Brain microvascular endothelial cell (primary cell): ENCODE data around the gene OTOA.
"Not testable (repeated sequence)": the region's sequence is repeated elsewhere in the genome, so short reads cannot be mapped to it uniquely, and the experiment has no call there.

Source experiments
- DNase-seq: peaks from one replicate; pipeline ENCODE4 v3.0.0-alpha.2; 2020
- H3K27ac ChIP-seq: fragments of 250-450 bp; sonication (Bioruptor Pico); 2 replicates; pipeline ENCODE4 v1.5.1; 2020; ENCODE audit warnings: mild to moderate bottlenecking, moderate library complexity
- H3K27me3 ChIP-seq: fragments of 250-450 bp; sonication (Bioruptor Pico); replicated peaks from 2 replicates; pipeline ENCODE4 v1.5.1; 2020; ENCODE audit warnings: mild to moderate bottlenecking
- H3K36me3 ChIP-seq: fragments of 250-450 bp; sonication (Bioruptor Pico); replicated peaks from 2 replicates; pipeline ENCODE4 v1.5.1; 2020; ENCODE audit warnings: mild to moderate bottlenecking
- H3K4me3 ChIP-seq: 2 replicates; pipeline ENCODE4 v1.5.1; 2011; ENCODE audit warnings: low read depth, mild to moderate bottlenecking, control low read depth, low read length, moderate library complexity
- CTCF ChIP-seq: IDR thresholded peaks from 2 replicates; pipeline ENCODE4 v1.5.1; 2011; ENCODE audit warnings: low read depth, mild to moderate bottlenecking, moderate library complexity, low read length, control low read depth, inconsistent platforms; ENCODE audit errors: missing control alignments
- in situ Hi-C: cut with HindIII; loops from 2 replicates; pipeline ENCODE4 v1.10.0; 2017; ENCODE audit warnings: low sequenced_read_pairs, low pct_ligation_motif_present

The OTOA gene

GRCh38 chr16:21723532-21723931, 59.8 kb downstream of the OTOA start:
- no peak for TF ChIP-seq CTCF
- H3K36me3 ChIP-seq: no peaks in the 10 kb centered on the region
- in situ Hi-C loops: no loop called here
- H3K27ac ChIP-seq: no peak overlapping the region
- no peak for DNase-seq
- no peaks in the 10 kb centered on the region for H3K27me3 ChIP-seq
- H3K4me3 ChIP-seq: no peak overlapping the region

GRCh38 chr16:21727344-21727743, 63.6 kb downstream of the OTOA start:
- no peak for DNase-seq
- in situ Hi-C loops: no loop called here
- Histone ChIP-seq H3K27ac (no peak overlapping the region), H3K4me3 (no peak overlapping the region), H3K27me3 (no peaks in the 10 kb centered on the region), H3K36me3 (no peaks in the 10 kb centered on the region)
- no peak for TF ChIP-seq CTCF

- H3K27ac ChIP-seq, H3K36me3 ChIP-seq, in situ Hi-C loops, H3K4me3 ChIP-seq, H3K27me3 ChIP-seq, DNase-seq: not testable (repeated sequence)
These were observed 67.5 kb downstream of the OTOA start for GRCh38 chr16:21731233-21731632.

GRCh38 chr16:21740637-21741036, 76.9 kb downstream of the OTOA start:
- H3K4me3 ChIP-seq, in situ Hi-C loops, DNase-seq: not testable (repeated sequence)

GRCh38 chr16:21756192-21757079, 92.7 kb downstream of the OTOA start:
- H3K27me3 ChIP-seq, in situ Hi-C loops, H3K4me3 ChIP-seq, DNase-seq, H3K36me3 ChIP-seq, H3K27ac ChIP-seq: not testable (repeated sequence)

More at GRCh38 chr16:21740637-21741036, 76.9 kb downstream of the OTOA start:
- not testable (repeated sequence) for H3K27ac ChIP-seq, H3K27me3 ChIP-seq, H3K36me3 ChIP-seq

GRCh38 chr16:21757080-21757671, 93.4 kb downstream of the OTOA start:
- H3K27me3 ChIP-seq, DNase-seq, H3K27ac ChIP-seq, H3K36me3 ChIP-seq, H3K4me3 ChIP-seq, in situ Hi-C loops: not testable (repeated sequence)

- in situ Hi-C loops: not testable (repeated sequence)
These were observed 104.5 kb downstream of the OTOA start for GRCh38 chr16:21768280-21768679.

GRCh38 chr16:21768810-21769209, 105.0 kb downstream of the OTOA start:
- DNase-seq, in situ Hi-C loops, H3K4me3 ChIP-seq, H3K36me3 ChIP-seq, H3K27me3 ChIP-seq, H3K27ac ChIP-seq: not testable (repeated sequence)

More at GRCh38 chr16:21768280-21768679, 104.5 kb downstream of the OTOA start:
- not testable (repeated sequence) for H3K36me3 ChIP-seq, H3K4me3 ChIP-seq, H3K27ac ChIP-seq, DNase-seq, H3K27me3 ChIP-seq

- in situ Hi-C loops, H3K36me3 ChIP-seq, H3K27ac ChIP-seq, H3K27me3 ChIP-seq, H3K4me3 ChIP-seq: not testable (repeated sequence)
- DNase-seq: peak; percentile 57
These were observed 105.5 kb downstream of the OTOA start for GRCh38 chr16:21769284-21769683.

- H3K27me3 ChIP-seq, H3K27ac ChIP-seq, H3K36me3 ChIP-seq, DNase-seq, in situ Hi-C loops, H3K4me3 ChIP-seq: not testable (repeated sequence)
These were observed 106.8 kb downstream of the OTOA start for GRCh38 chr16:21770584-21770983.

- H3K27ac ChIP-seq, H3K36me3 ChIP-seq, H3K27me3 ChIP-seq, in situ Hi-C loops, H3K4me3 ChIP-seq, DNase-seq: not testable (repeated sequence)
These were observed 108.9 kb downstream of the OTOA start for GRCh38 chr16:21772547-21773206.

- H3K27ac ChIP-seq, H3K4me3 ChIP-seq, H3K36me3 ChIP-seq, in situ Hi-C loops, H3K27me3 ChIP-seq, DNase-seq: not testable (repeated sequence)
These were observed 109.4 kb downstream of the OTOA start for GRCh38 chr16:21773207-21773553.
